CD14-positive monocyte (primary cell): ENCODE measurements around the gene SH3BP5. TPM values are rescaled to one million over a fixed set of nuclear protein-coding genes. Genes with fewer than 3 reads are reported as not detected.

Experiments
- DNase-seq, 3 donors: peaks; one replicate each; pipeline ENCODE4 v3.0.0-alpha.2; 2011 to 2022
- H2AFZ ChIP-seq: 2 replicates; pipeline ENCODE4 v1.6.0; 2012; ENCODE audit warnings: mild to moderate bottlenecking, low read depth, low read length, inconsistent platforms; ENCODE audit not compliant: insufficient read depth, poor library complexity, severe bottlenecking
- H3K27ac ChIP-seq, 2 donors: 1 replicate in 1 of 2; 2 replicates in 1 of 2; pipeline ENCODE4 v1.5.1; 2012 to 2013; ENCODE audit warnings: low read length in 2 of 2, control low read depth in 1 of 2, inconsistent platforms in 1 of 2, low read depth in 1 of 2, mild to moderate bottlenecking in 1 of 2
- H3K27me3 ChIP-seq, 2 donors: one replicate each; pipeline versions ENCODE4 v1.6.0 to v1.6.1; 2011 to 2013; ENCODE audit warnings: low read length in 2 of 2; ENCODE audit not compliant: control insufficient read depth in 2 of 2, insufficient read depth in 2 of 2
- H3K36me3 ChIP-seq, 2 donors: replicated peaks in 1 of 2; 1 replicate in 1 of 2; 2 replicates in 1 of 2; pipeline versions ENCODE4 v1.5.1 to v1.6.1; 2012 to 2013; ENCODE audit warnings: low read length in 2 of 2, control low read depth in 1 of 2, inconsistent platforms in 1 of 2, mild to moderate bottlenecking in 1 of 2; ENCODE audit not compliant: insufficient read depth in 2 of 2, control insufficient read depth in 1 of 2
- H3K4me1 ChIP-seq, 2 donors: 1 replicate in 1 of 2; 2 replicates in 1 of 2; pipeline versions ENCODE4 v1.5.1 to v1.6.1; 2012 to 2013; ENCODE audit warnings: low read length in 2 of 2, control low read depth in 1 of 2, inconsistent platforms in 1 of 2, mild to moderate bottlenecking in 1 of 2, moderate library complexity in 1 of 2; ENCODE audit not compliant: insufficient read depth in 2 of 2, control insufficient read depth in 1 of 2
- H3K4me2 ChIP-seq: replicated peaks from 2 replicates; pipeline ENCODE3; 2012; ENCODE audit warnings: low read length, moderate library complexity, mild to moderate bottlenecking; ENCODE audit not compliant: poor library complexity, severe bottlenecking; ENCODE audit errors: extremely low read depth
- H3K4me3 ChIP-seq, 3 experiments: fragments of 200-600 bp in 1 of 3; sonication (generic) in 1 of 3; replicated peaks in 1 of 3; 1 replicate in 2 of 3; 2 replicates in 1 of 3; pipeline ENCODE4 v1.5.1; 2011 to 2013; ENCODE audit warnings: low read length in 3 of 3, mild to moderate bottlenecking in 3 of 3, control low read depth in 2 of 3, low read depth in 2 of 3, inconsistent platforms in 1 of 3, moderate library complexity in 1 of 3
- H3K79me2 ChIP-seq: 2 replicates; pipeline ENCODE4 v1.6.0; 2012; ENCODE audit warnings: mild to moderate bottlenecking, control low read depth, inconsistent platforms, low read length, moderate library complexity; ENCODE audit not compliant: insufficient read depth
- H3K9ac ChIP-seq: 2 replicates; pipeline ENCODE4 v1.6.0; 2017; ENCODE audit warnings: low read length, mild to moderate bottlenecking; ENCODE audit not compliant: insufficient read depth, poor library complexity, severe bottlenecking
- H3K9me3 ChIP-seq, 2 donors: replicated peaks in 1 of 2; 1 replicate in 1 of 2; 2 replicates in 1 of 2; pipeline versions ENCODE4 v1.5.1 to v1.6.1; 2012 to 2013; ENCODE audit warnings: low read length in 2 of 2, control low read depth in 1 of 2; ENCODE audit not compliant: control insufficient read depth in 1 of 2, insufficient read depth in 1 of 2
- H4K20me1 ChIP-seq: 2 replicates; pipeline ENCODE4 v1.6.0; 2012; ENCODE audit warnings: mild to moderate bottlenecking, low read length, control low read depth, moderate library complexity; ENCODE audit not compliant: insufficient read depth
- H3K27ac Mint-ChIP-seq, 7 donors: one replicate each; pipeline ENCODE4 v1.8.0; 2020; ENCODE audit warnings: mild to moderate bottlenecking in 7 of 7, mixed read lengths in 7 of 7, moderate library complexity in 6 of 7, inconsistent platforms in 2 of 7
- H3K27me3 Mint-ChIP-seq, 3 donors: one replicate each; pipeline ENCODE4 v1.8.0; 2021 to 2022; ENCODE audit warnings: low read depth in 3 of 3, mild to moderate bottlenecking in 3 of 3, mixed read lengths in 3 of 3, moderate library complexity in 3 of 3, inconsistent platforms in 1 of 3
- H3K36me3 Mint-ChIP-seq, 2 donors: one replicate each; pipeline ENCODE4 v1.8.0; 2020; ENCODE audit warnings: mixed read lengths in 2 of 2, inconsistent platforms in 1 of 2, mild to moderate bottlenecking in 1 of 2
- H3K4me1 Mint-ChIP-seq: one replicate; pipeline ENCODE4 v1.8.0; 2020; ENCODE audit warnings: mild to moderate bottlenecking, mixed read lengths
- H3K4me3 Mint-ChIP-seq, 2 donors: one replicate each; pipeline ENCODE4 v1.8.0; 2020; ENCODE audit warnings: mild to moderate bottlenecking in 2 of 2, mixed read lengths in 2 of 2, moderate library complexity in 1 of 2
- H3K9me3 Mint-ChIP-seq, 7 donors: one replicate each; pipeline ENCODE4 v1.8.0; 2020 to 2022; ENCODE audit warnings: mixed read lengths in 7 of 7, mild to moderate bottlenecking in 6 of 7, moderate library complexity in 6 of 7, inconsistent platforms in 2 of 7
- CTCF ChIP-seq: fragments of 200-600 bp; IDR thresholded peaks from one replicate; pipeline ENCODE4 v1.8.0; 2022; ENCODE audit warnings: antibody characterized with exemption, mild to moderate bottlenecking
- WGBS: methylation state at CpG from one replicate; pipeline ENCODE4 v1.1.5; 2013; ENCODE audit warnings: missing lambda C conversion rate; ENCODE audit not compliant: insufficient coverage; 5-methylcytosine and 5-hydroxymethylcytosine counted together
- intact Hi-C, 2 donors: fragments of 100-400 bp; cut with micrococcal nuclease; formaldehyde crosslinking; loops; one replicate each; pipeline versions ENCODE4 v1.15.0 to v1.15.1; 2023
- polyA plus RNA-seq, 3 donors: library from polyadenylated mRNA; depleted of rRNA in 1 of 3; unstranded in 2 of 3; stranded (reverse) in 1 of 3; fragments of 300-500 nt in 2 of 3; fragments of >200 nt in 1 of 3; fragmentation: Illumina TruSeq in 2 of 3; gene quantifications; 1 replicate in 2 of 3; 2 replicates in 1 of 3; pipeline ENCODE4 v1.2.3, GENCODE V29; 2012 to 2021

SH3BP5 gene
- polyA plus RNA-seq, 3 donors, result 10.7 to 29.6 (median 22.8) TPM

- WGBS, result 27% methylated on average over 27 of the region's 29 CpGs
- Mint-ChIP-seq H3K4me1 (peaks cover 63% of the 10 kb centered on the region), H3K4me3 (peak overlapping the region; percentile 52 to 73), H3K27me3 (peaks cover 0 to 3% (median 3%) of the 10 kb centered on the region in 3 donors), H3K36me3 (peaks cover 44 to 50% of the 10 kb centered on the region in 2 donors), H3K27ac (peak overlapping the region; percentile 95 to 100 (median 99)), H3K9me3 (peaks cover 0 to 2% (median 0%) of the 10 kb centered on the region in 7 donors)
- H3K9ac ChIP-seq, result peak overlapping the region; percentile 65
- no peak overlapping the region for H2AFZ ChIP-seq
- TF ChIP-seq CTCF, result no peak
- peak; percentile 97 to 99 (median 98) for DNase-seq
- H3K9me3 ChIP-seq, result no peaks in the 10 kb centered on the region
- peak overlapping the region; percentile 45 for H3K4me2 ChIP-seq
- H3K36me3 ChIP-seq, result peaks cover 17 to 32% of the 10 kb centered on the region in 2 donors
- H3K4me1 ChIP-seq, result peaks cover 64 to 65% of the 10 kb centered on the region in 2 donors
- peak overlapping the region; percentile 94 to 95 for H3K27ac ChIP-seq
- H3K79me2 ChIP-seq, result no peaks in the 10 kb centered on the region
- intact Hi-C loops, result loop anchor here (2.0 to 10.0 kb wide), 8 partner anchors 25 to 287 kb away; partner anchors contain the start of genes SH3BP5 (in 2 of the 2), EAF1 (in 1 of the 2) and METTL6 (in 1 of the 2)
- peaks cover 32% of the 10 kb centered on the region for H4K20me1 ChIP-seq
- no peaks in the 10 kb centered on the region for H3K27me3 ChIP-seq
- H3K4me3 ChIP-seq, result peak overlapping the region in 2 of 3 experiments; percentile 5 to 28
Measured at GRCh38 chr3:15269091-15269989, 63.0 kb downstream of the SH3BP5 start.

GRCh38 chr3:15268033-15268631 is 64.3 kb downstream of the SH3BP5 start:
- H3K9ac ChIP-seq, result peak overlapping the region; percentile 26
- no peaks in the 10 kb centered on the region for H3K9me3 ChIP-seq
- Mint-ChIP-seq H3K27me3 (peaks cover 0 to 3% (median 3%) of the 10 kb centered on the region in 3 donors), H3K4me3 (no peak overlapping the region), H3K36me3 (peaks cover 48 to 51% of the 10 kb centered on the region in 2 donors), H3K27ac (peak overlapping the region in 6 of 7 donors; percentile 54 to 100 (median 99)), H3K4me1 (peaks cover 51% of the 10 kb centered on the region), H3K9me3 (peaks cover 0 to 2% (median 0%) of the 10 kb centered on the region in 7 donors)
- intact Hi-C loops, result loop anchor here (1.0 to 10.0 kb wide), 9 partner anchors 27 to 289 kb away; partner anchors contain the start of genes SH3BP5 (in 2 of the 2), EAF1 (in 1 of the 2) and METTL6 (in 1 of the 2)
- peak; percentile 89 for TF ChIP-seq CTCF
- H3K4me2 ChIP-seq, result no peak overlapping the region
- H3K79me2 ChIP-seq, result no peaks in the 10 kb centered on the region
- peaks cover 17 to 32% of the 10 kb centered on the region in 2 donors for H3K36me3 ChIP-seq
- H3K4me1 ChIP-seq, result peaks cover 52 to 53% of the 10 kb centered on the region in 2 donors
- 33% methylated on average over 11 of the region's 15 CpGs for WGBS
- H2AFZ ChIP-seq, result no peak overlapping the region
- peaks cover 44% of the 10 kb centered on the region for H4K20me1 ChIP-seq
- H3K27ac ChIP-seq, result peak overlapping the region in 1 of 2 donors; percentile 95
- H3K27me3 ChIP-seq, result no peaks in the 10 kb centered on the region
- peak; percentile 88 to 92 (median 89) for DNase-seq
- peak overlapping the region in 1 of 3 experiments; percentile 4 for H3K4me3 ChIP-seq
